ENCODE data around the gene MDGA2. TPM values are rescaled to one million over a fixed set of nuclear protein-coding genes. Genes with fewer than 3 reads are reported as not detected.

MDGA2 gene
- total and polyA plus RNA-seq, 8 donors = not detected

DNA sequence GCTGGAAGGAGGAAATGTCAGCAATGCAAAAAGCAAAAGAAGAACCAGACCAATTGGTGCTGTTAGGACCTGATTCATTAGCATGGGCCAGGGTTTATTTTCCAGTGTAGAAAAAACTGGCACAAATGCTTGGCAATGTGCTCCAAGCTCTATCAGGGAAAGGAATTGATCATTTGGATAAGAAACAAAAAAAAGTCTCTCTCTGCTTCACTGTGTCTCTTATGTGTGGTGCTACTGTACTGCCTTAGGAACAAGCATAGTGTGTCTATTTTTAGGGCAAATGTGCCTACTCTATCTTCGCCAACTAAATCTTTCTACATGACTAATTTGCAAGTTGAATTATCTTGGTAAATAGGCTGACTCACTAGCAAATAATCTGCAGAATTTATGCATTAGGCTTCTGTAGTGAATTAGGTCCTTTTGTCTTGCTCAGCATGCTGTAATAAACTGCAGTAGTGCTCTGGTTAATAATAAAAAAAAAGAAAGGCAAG is 236.7 kb downstream of the MDGA2 start:
- TF ChIP-seq, protein P1, sequence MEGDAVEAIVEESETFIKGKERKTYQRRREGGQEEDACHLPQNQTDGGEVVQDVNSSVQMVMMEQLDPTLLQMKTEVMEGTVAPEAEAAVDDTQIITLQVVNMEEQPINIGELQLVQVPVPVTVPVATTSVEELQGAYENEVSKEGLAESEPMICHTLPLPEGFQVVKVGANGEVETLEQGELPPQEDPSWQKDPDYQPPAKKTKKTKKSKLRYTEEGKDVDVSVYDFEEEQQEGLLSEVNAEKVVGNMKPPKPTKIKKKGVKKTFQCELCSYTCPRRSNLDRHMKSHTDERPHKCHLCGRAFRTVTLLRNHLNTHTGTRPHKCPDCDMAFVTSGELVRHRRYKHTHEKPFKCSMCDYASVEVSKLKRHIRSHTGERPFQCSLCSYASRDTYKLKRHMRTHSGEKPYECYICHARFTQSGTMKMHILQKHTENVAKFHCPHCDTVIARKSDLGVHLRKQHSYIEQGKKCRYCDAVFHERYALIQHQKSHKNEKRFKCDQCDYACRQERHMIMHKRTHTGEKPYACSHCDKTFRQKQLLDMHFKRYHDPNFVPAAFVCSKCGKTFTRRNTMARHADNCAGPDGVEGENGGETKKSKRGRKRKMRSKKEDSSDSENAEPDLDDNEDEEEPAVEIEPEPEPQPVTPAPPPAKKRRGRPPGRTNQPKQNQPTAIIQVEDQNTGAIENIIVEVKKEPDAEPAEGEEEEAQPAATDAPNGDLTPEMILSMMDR (IDR thresholded peaks at IDR 0.05) = no peak
- DNase-seq (no peak), ATAC-seq (no peak), FAIRE-seq (no peak)
- H3K9me3 ChIP-seq = no peaks in the 10 kb centered on the region
- H3K27ac ChIP-seq = no peak overlapping the region
- no peaks in the 10 kb centered on the region for H3K27me3 ChIP-seq
- H3K4me1 ChIP-seq = no peaks in the 10 kb centered on the region
- 8 to 16% methylated on average over 1 of the region's 1 CpG for WGBS, 2 donors
- H3K4me3 ChIP-seq = no peak overlapping the region
- H3K36me3 ChIP-seq = no peaks in the 10 kb centered on the region
- intact Hi-C loops (cut with DNase I) = no loop called here

DNA sequence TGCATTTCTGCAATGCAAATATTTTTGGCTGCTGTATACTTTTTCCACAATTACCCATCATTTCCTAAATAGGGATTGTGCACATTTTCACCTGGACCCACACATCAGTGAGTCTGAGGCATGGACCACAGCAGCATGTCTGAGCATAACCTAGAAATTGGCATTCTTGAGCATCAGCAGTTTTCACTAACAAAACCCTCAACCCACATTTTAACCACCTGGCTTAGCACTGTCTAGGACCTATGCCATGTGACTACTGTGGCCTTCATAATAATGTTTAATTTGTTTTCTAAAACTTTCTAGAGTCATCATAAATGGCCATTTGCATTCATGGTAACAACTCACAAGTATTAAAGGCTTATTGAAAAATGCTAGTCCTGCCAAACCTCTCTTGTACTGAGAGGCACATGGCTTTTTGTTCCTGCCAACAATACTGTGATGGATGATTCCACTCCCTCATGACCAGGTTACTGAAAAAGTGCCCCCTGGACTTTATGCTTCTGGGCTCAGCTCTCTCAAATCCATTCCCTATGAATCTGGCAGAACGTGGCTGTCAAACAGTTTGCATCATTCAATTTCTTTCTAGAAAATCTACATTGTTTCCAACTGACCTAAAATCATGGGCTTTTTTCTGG is 240.0 kb downstream of the MDGA2 start:
- Histone ChIP-seq H3K4me1 (no peaks in the 10 kb centered on the region), H3K9me3 (no peaks in the 10 kb centered on the region), H3K27ac (no peak overlapping the region), H3K4me3 (no peak overlapping the region), H3K27me3 (no peaks in the 10 kb centered on the region), H3K36me3 (no peaks in the 10 kb centered on the region)
- TF ChIP-seq, protein P1 (IDR thresholded peaks at IDR 0.05) = no peak
- FAIRE-seq (no peak), DNase-seq (no peak), ATAC-seq (no peak)
- intact Hi-C loops (cut with DNase I) = no loop called here
- whole genome bisulfite sequencing, 2 donors = 23 to 39% methylated on average over 1 of the region's 1 CpG

DNA sequence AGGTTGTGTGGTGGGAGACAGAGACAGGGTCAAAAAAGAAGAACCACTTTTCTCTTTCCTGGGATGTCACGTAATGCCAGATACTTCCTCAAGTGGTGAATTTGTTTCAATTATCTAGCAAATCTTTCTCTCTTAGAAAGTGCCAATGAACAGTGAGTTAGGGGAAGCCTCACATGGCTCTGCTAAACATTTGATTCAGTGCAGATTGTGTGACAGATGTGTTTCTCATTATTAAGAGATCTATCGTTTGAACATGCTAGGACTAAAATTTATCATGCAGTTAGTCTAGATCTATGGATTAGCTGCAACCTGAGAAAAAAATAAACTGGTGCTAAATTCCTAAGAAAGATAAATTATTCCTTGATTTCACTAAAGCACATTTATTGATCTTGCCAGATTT is 247.8 kb downstream of the MDGA2 start:
- H3K4me1 ChIP-seq = no peaks in the 10 kb centered on the region
- no peaks in the 10 kb centered on the region for H3K36me3 ChIP-seq
- no peaks in the 10 kb centered on the region for H3K27me3 ChIP-seq
- no peak overlapping the region for H3K27ac ChIP-seq
- DNase-seq (no peak), FAIRE-seq (no peak), ATAC-seq (no peak)
- H3K9me3 ChIP-seq = no peaks in the 10 kb centered on the region
- WGBS, 2 donors = 10 to 19% methylated on average over 2 of the region's 2 CpGs
- intact Hi-C loops (cut with DNase I) = no loop called here
- TF ChIP-seq, protein P1 (IDR thresholded peaks at IDR 0.05) = no peak
- no peak overlapping the region for H3K4me3 ChIP-seq

DNA sequence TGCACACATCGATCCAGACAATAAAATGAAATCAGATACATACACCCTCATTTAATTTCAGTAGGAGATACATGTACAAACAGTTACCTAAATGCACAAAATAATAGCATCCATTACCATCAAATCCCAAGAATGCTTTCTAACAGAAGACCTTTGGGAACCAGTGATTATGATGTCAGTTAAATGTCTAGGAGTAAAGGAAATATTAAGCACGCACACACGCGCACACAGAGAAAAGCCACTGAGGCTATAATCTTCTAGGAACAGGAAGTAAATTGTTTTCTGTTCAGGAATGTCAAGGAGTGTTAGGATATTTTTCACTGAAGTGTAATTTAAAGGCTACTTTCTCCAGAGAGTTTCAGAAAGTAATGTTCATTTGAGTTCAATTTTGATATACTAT is 250.1 kb downstream of the MDGA2 start:
- H3K27me3 ChIP-seq = no peaks in the 10 kb centered on the region
- ATAC-seq = no peak
- TF ChIP-seq, protein P1 (IDR thresholded peaks at IDR 0.05) = no peak
- no peaks in the 10 kb centered on the region for H3K9me3 ChIP-seq
- H3K4me1 ChIP-seq = no peaks in the 10 kb centered on the region
- intact Hi-C loops (cut with DNase I) = no loop called here
- 59 to 67% methylated on average over 4 of the region's 4 CpGs for WGBS, 2 donors
- no peak for DNase-seq
- no peak overlapping the region for H3K4me3 ChIP-seq
- H3K36me3 ChIP-seq = no peaks in the 10 kb centered on the region
- no peak for FAIRE-seq
- no peak overlapping the region for H3K27ac ChIP-seq

DNA sequence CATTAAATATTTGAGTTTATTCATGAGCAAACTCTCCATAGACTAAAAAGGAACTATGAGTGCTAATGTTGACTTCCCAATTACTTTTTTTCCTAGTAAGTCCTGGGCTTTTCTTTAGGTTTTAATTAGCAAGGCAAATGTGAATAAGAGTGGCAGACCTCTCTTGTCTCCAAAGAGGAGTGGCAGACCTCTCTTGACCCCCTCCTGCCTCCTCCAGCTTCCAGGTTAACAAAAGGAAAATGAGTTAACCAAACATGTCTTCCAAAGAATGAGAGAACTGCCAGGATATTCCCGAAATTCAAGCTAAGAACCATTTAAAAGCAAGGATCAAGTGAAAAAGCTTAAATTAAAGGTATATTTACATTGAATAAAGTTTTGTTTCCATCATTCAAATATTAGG is 253.2 kb downstream of the MDGA2 start:
- intact Hi-C loops (cut with DNase I) = no loop called here

More for the DNA sequence above, 253.2 kb downstream of the MDGA2 start:
- FAIRE-seq (no peak), DNase-seq (no peak), ATAC-seq (no peak)
- whole genome bisulfite sequencing, 2 donors = 19 to 26% methylated on average over 1 of the region's 1 CpG
- H3K27ac ChIP-seq = no peak overlapping the region
- no peaks in the 10 kb centered on the region for H3K36me3 ChIP-seq
- H3K4me1 ChIP-seq = no peaks in the 10 kb centered on the region
- no peak overlapping the region for H3K4me3 ChIP-seq
- H3K9me3 ChIP-seq = no peaks in the 10 kb centered on the region
- TF ChIP-seq, protein P1 (IDR thresholded peaks at IDR 0.05) = no peak
- H3K27me3 ChIP-seq = peaks cover 0 to 5% (median 0%) of the 10 kb centered on the region in 4 donors
